T-helper 2 cell treated with Interferon-gamma antibody and Interleukin-4, amounts not matched to agents 5 μg/mL and 100 μg/mL, for 36 hours (primary cell): ENCODE measurements around the gene OR51B5.
"Not testable (repeated sequence)": the region's sequence is repeated elsewhere in the genome, so short reads cannot be mapped to it uniquely, and the experiment has no call there.

Source experiments
- DNase-seq: peaks from one replicate; pipeline ENCODE4 v3.0.0; 2021; ENCODE audit warnings: low spot score
- H3K27ac Mint-ChIP-seq: one replicate; pipeline ENCODE4 v1.8.0; 2021; ENCODE audit warnings: mild to moderate bottlenecking, mixed read lengths
- H3K27me3 Mint-ChIP-seq: one replicate; pipeline ENCODE4 v1.8.0; 2021; ENCODE audit warnings: low read depth, mixed read lengths
- H3K36me3 Mint-ChIP-seq: one replicate; pipeline ENCODE4 v1.8.0; 2021; ENCODE audit warnings: low read depth, mixed read lengths
- H3K4me1 Mint-ChIP-seq: one replicate; pipeline ENCODE4 v1.8.0; 2021; ENCODE audit warnings: low read depth, mixed read lengths
- H3K4me3 Mint-ChIP-seq: one replicate; pipeline ENCODE4 v1.8.0; 2022; ENCODE audit warnings: mild to moderate bottlenecking, moderate library complexity, mixed read lengths
- H3K9me3 Mint-ChIP-seq: one replicate; pipeline ENCODE4 v1.8.0; 2021; ENCODE audit warnings: mixed read lengths

OR51B5 gene, protein sequence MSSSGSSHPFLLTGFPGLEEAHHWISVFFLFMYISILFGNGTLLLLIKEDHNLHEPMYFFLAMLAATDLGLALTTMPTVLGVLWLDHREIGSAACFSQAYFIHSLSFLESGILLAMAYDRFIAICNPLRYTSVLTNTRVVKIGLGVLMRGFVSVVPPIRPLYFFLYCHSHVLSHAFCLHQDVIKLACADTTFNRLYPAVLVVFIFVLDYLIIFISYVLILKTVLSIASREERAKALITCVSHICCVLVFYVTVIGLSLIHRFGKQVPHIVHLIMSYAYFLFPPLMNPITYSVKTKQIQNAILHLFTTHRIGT

DNA sequence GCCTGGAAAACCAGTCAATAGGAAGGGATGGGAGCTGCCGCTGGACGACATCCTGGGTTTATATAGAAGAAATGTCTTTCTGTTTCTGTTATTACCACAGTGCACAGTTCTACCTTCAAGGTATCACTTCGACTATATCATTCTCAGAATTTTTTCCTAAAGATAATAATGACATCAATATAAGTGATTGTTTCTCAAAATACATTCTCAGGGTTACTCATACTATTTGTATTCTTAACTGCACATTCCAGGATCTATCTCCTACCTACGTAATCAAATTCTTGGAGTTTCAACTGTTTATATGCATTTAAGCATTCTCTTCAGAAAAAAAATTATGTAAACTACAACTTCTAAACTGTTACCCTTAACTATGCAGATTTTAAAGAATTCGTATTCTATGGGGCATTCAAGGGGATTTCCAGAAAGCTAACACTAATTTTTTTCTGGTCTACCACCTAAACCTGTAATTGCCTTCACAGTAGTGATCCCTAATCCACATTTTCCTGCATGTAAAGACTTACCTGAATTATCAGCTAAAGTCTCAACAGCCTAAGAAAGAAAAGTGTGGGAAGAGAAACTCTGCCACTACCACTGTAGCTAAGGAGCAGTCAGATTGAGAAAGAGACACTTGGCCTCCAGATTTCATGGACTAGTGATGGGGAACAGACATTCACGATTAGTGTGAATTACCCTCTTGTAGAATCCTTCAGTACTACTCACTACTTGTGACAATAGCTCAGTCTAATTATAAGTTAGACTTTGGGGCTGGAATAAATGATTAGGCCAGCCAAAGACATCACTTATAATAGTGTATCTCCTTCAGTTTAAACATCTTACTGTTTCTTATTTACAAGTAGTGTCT is at the start of gene OR51B5:
OR51B5 (minus strand) TSS at position 51 of the 862 bp plus-strand sequence; CDS start at position 51, 0 bp downstream.
- H3K27me3 Mint-ChIP-seq, result no peaks in the 10 kb centered on the region
- DNase-seq, result no peak
- H3K27ac Mint-ChIP-seq, result no peak within 1 kb of the TSS
- no peaks in the 10 kb centered on the region for H3K4me1 Mint-ChIP-seq
- no peaks in the 10 kb centered on the region for H3K9me3 Mint-ChIP-seq
- no peaks in the 10 kb centered on the region for H3K36me3 Mint-ChIP-seq
- no peak within 1 kb of the TSS for H3K4me3 Mint-ChIP-seq

DNA sequence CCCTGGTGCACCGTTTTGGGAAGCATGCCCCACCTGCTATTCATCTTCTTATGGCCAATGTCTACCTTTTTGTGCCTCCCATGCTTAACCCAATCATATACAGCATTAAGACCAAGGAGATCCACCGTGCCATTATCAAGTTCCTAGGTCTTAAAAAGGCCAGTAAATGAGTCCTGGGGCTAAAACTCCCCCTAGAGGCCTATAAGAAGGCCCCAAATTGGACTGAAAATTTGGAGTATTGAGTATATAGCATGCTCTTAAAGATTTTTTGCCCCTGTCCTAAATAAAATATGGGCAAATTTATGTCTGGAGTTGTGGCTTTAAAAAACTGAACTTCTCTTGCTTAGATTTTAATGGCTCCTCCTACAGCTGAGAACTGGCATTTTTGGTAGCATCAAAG is 46.9 kb upstream of the OR51B5 start:
- H3K4me3 Mint-ChIP-seq, result no peak overlapping the region
- no peaks in the 10 kb centered on the region for H3K27me3 Mint-ChIP-seq
- no peaks in the 10 kb centered on the region for H3K4me1 Mint-ChIP-seq
- no peak for DNase-seq
- no peaks in the 10 kb centered on the region for H3K9me3 Mint-ChIP-seq
- no peak overlapping the region for H3K27ac Mint-ChIP-seq
- H3K36me3 Mint-ChIP-seq, result no peaks in the 10 kb centered on the region

DNA sequence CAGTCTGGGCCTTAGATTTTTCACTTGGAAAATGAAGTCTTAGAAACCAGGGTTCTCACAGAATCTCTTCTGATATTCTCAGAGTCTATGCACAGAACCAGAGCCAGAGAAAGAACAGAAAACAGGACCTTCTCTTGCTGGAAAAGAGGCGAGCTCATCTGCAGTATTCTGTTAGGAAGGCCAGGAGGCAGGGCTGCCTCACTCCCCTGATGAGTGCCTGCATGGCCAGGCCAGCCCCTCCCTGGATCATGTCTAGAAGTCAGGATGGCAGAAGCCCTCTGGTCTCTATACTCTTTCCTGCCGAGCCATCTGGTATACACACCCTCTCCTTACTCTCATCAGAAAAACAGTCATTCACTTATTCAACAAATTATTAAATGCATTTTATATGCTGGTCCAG is 41.0 kb upstream of the OR51B5 start:
- H3K4me1 Mint-ChIP-seq, result no peaks in the 10 kb centered on the region
- H3K4me3 Mint-ChIP-seq, result no peak overlapping the region
- H3K27ac Mint-ChIP-seq, result no peak overlapping the region
- DNase-seq, result no peak
- H3K27me3 Mint-ChIP-seq, result peaks cover 2% of the 10 kb centered on the region
- H3K36me3 Mint-ChIP-seq, result no peaks in the 10 kb centered on the region
- no peaks in the 10 kb centered on the region for H3K9me3 Mint-ChIP-seq

DNA sequence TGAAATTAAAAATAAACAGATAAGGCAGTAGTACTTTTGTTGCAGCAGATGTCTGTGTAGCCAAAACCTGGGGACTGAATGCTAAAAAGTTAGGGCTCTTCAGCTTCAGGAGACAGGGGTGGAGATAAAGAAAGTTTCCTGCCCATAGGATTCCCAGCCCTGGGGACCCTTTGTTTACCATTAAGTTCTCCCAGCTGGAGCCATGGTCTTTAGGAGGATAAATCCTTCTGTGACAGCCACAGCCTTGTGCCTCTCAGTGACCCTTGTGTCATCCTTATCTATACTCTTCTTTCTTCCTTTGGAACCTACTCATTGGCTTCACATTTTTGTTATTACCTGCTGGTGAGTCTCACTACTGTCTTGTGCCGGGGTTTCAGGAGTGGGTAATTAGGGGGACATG is 40.3 kb upstream of the OR51B5 start, which contains the start of gene OR51M1:
OR51M1 (plus strand) TSS at position 237 of the 400 bp plus-strand sequence. CDS start 5,587 bp downstream, outside the sequence.
- Mint-ChIP-seq H3K9me3 (no peaks in the 10 kb centered on the region), H3K4me1 (no peaks in the 10 kb centered on the region), H3K36me3 (no peaks in the 10 kb centered on the region), H3K4me3 (no peak within 1 kb of the TSS), H3K27ac (no peak within 1 kb of the TSS), H3K27me3 (peaks cover 2% of the 10 kb centered on the region)
- DNase-seq, result no peak

DNA sequence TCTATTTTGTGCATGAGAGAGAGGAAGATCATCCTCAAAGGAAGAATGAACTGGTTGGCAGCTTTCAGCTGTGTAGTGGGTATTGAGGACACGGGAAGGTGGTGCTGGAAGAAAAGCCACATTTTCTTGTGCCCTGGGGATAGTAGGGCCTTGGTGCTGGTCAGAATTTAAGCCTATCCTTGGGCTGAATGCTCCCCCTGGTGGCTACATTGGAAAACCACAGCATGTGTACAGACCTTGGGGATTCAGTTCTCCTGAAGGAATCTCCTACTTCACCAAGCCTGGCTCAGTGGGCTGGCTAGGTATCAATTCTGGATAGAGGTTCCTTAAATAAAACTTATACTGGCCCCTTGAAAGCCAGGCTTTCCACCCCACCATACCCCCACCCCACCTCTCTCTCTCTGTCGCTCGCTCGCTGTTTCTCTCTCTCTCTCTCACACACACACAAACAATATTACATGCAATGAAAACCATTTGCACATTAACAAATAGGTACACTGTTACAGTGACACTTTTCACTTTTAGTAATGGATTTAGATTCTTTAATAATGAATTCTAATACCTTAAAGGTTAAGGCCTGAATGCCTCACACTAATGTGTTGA is 37.5 kb upstream of the OR51B5 start:
- DNase-seq, result peak; percentile 8
- H3K36me3 Mint-ChIP-seq, result no peaks in the 10 kb centered on the region
- H3K9me3 Mint-ChIP-seq, result no peaks in the 10 kb centered on the region
- peaks cover 2% of the 10 kb centered on the region for H3K27me3 Mint-ChIP-seq
- no peak overlapping the region for H3K4me3 Mint-ChIP-seq
- H3K4me1 Mint-ChIP-seq, result no peaks in the 10 kb centered on the region
- no peak overlapping the region for H3K27ac Mint-ChIP-seq

DNA sequence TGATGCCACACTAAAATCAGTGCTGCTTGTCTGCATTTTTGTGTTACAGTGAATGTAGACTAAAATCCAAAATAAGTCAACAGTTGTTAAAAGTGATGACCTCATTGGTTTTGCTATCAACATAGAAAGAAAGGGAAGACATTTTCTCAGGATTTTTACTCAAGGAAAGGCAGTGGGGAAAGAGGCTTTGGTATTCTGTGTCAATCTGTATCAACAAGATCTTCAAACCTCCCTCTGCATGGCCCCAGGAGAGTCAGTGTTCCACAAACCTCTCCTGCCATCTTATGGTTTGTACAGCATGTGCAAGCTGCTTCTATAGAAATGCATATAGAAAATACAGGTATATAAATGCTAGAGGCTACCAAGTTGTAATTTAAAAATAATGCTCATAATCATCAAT is 26.5 kb upstream of the OR51B5 start:
- no peak overlapping the region for H3K27ac Mint-ChIP-seq
- H3K4me3 Mint-ChIP-seq, result no peak overlapping the region
- no peak for DNase-seq
- H3K4me1 Mint-ChIP-seq, result no peaks in the 10 kb centered on the region
- no peaks in the 10 kb centered on the region for H3K36me3 Mint-ChIP-seq
- no peaks in the 10 kb centered on the region for H3K27me3 Mint-ChIP-seq
- no peaks in the 10 kb centered on the region for H3K9me3 Mint-ChIP-seq

DNA sequence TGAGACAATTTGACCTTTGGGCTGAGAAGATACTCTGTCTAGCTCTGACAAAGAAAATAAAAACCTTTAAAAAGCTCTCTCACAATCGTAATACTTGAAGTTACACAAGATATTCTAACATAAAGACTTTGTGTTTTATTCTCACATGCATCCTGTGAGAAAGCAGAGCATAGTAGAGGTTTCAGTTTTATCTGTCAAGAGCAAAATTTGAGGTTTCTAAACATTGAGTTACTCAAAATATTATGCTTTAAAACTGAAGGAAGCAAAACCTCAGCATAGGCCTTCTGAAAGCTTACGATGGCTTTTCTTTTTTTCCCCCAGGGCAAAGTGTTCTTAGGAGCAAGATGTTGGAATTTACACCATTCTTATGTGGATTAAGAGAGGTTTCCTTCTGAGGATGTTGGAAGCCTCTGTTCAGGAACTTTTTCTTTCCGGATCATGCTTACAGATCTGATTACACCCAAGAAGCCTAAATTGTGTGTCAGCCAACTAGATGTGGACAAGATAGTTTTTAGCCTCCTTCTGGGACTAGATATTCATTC is 25.2 kb upstream of the OR51B5 start:
- Mint-ChIP-seq H3K27me3 (no peaks in the 10 kb centered on the region), H3K9me3 (no peaks in the 10 kb centered on the region), H3K27ac (no peak overlapping the region), H3K4me3 (no peak overlapping the region), H3K4me1 (no peaks in the 10 kb centered on the region), H3K36me3 (no peaks in the 10 kb centered on the region)
- DNase-seq, result no peak

DNA sequence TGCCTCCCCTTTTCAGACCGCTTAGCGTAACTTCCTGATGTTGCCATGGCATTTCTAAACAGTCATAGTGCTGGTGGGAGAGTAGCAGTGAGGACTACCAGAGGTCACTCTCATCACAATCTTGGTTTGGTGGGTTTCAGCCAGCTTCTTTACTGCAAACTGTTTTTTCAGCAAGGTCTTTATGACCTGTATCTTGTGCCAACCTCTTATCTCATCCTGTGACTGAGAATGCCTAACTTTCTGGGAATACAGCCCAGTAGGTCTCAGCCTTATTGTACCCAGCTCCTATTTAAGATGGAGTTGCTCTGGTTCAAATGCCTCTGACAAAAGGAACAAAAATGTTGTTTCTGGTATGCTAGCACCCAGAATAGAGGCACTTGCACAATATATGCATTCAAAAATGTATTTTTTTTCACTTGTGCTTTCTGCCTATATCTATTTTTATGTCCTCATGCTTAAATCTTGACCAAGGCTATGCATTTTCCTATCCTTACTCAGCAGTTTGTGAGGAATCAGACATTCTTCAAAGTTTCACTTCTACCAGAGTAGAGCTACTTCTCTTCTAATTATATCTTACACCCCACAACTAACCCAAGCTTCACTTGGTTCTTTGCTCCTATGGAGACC is 24.2 kb upstream of the OR51B5 start:
- H3K4me3 Mint-ChIP-seq, result no peak overlapping the region
- no peak overlapping the region for H3K27ac Mint-ChIP-seq
- DNase-seq, result no peak
- H3K9me3 Mint-ChIP-seq, result no peaks in the 10 kb centered on the region
- H3K36me3 Mint-ChIP-seq, result no peaks in the 10 kb centered on the region
- no peaks in the 10 kb centered on the region for H3K27me3 Mint-ChIP-seq
- no peaks in the 10 kb centered on the region for H3K4me1 Mint-ChIP-seq

DNA sequence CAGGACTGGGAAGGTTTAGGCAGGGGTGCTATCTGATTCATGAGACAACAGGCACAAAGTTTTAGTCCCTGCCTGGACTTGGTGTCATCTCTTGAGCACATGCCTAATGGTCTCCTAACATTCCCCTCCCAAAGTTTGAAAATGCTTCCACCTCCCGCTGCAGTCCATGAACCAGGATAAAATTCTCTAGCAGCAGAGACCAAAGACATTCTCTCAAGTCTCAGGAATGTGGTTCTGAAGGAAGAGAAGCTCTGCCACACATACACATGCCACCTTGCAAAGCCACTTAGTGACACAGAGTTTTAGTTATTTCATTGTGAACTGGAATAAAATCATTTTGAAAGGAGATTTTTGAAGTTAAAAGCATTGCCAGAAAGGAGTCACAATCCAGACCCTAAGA is 23.5 kb upstream of the OR51B5 start:
- DNase-seq, result no peak
- H3K27me3 Mint-ChIP-seq, result no peaks in the 10 kb centered on the region
- no peak overlapping the region for H3K4me3 Mint-ChIP-seq
- H3K4me1 Mint-ChIP-seq, result no peaks in the 10 kb centered on the region
- H3K27ac Mint-ChIP-seq, result no peak overlapping the region
- H3K36me3 Mint-ChIP-seq, result no peaks in the 10 kb centered on the region
- H3K9me3 Mint-ChIP-seq, result no peaks in the 10 kb centered on the region

DNA sequence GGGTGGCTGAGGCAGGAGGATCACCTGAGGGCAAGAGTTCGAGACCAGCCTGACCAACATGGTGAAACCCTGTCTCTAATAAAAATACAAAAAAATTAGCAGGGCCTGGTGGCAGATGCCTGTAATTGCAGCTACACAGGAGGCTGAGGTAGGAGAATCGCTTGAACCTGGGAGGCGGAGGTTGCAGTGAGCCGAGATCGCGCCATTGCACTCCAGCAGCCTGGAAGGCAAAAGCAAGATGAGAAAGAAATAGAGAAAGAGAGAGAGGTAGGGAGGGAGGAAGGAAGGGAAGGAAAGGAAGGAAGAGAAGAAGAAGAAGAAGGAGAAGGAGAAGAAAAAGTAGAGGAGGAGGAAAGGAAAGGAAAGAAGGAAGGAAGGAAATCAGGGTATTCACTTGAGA is 23.0 kb upstream of the OR51B5 start:
- not testable (repeated sequence) for DNase-seq, H3K9me3 Mint-ChIP-seq, H3K4me1 Mint-ChIP-seq, H3K27me3 Mint-ChIP-seq, H3K36me3 Mint-ChIP-seq, H3K27ac Mint-ChIP-seq, H3K4me3 Mint-ChIP-seq

DNA sequence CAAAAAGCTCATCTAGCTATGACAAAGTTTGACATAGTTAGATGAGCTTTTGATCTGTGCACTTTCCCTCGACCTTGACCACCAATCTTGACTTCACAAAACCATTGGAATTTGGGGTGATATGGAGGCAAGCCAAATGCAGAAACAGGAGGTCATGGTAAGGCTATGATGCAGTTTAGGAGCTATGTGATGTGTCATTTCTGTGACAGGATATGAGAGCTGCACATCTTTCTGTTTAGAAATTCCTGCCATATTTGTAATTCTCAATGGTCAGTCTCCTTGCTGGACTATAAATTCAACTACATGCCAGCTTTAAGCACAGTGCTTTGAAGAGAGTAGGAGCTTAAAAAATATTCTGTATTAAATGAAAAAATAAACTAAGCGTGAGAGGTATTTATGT is 20.9 kb upstream of the OR51B5 start:
- no peak for DNase-seq
- H3K4me1 Mint-ChIP-seq, result no peaks in the 10 kb centered on the region
- no peak overlapping the region for H3K27ac Mint-ChIP-seq
- H3K4me3 Mint-ChIP-seq, result no peak overlapping the region
- H3K9me3 Mint-ChIP-seq, result no peaks in the 10 kb centered on the region
- no peaks in the 10 kb centered on the region for H3K36me3 Mint-ChIP-seq
- no peaks in the 10 kb centered on the region for H3K27me3 Mint-ChIP-seq

DNA sequence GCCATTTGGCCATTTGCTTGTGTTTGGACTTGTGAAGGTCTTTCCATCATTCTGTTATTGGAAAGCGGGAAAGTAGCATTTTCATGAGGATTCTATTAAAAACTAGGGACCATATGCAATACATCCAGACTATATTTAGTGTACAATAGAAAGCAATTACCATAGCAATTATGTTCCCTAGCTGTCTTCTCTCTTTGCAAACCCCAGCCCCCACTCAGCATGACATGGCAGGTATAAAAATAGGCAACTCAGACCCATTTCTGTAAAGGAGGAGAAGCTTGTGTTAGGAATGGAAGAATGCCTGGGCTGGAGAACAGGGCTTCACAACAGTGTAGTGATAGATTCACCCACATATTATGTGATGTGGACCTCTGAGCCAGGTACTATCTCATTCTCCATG is 20.4 kb upstream of the OR51B5 start:
- Mint-ChIP-seq H3K27me3 (no peaks in the 10 kb centered on the region), H3K36me3 (no peaks in the 10 kb centered on the region), H3K4me3 (no peak overlapping the region), H3K27ac (no peak overlapping the region), H3K9me3 (no peaks in the 10 kb centered on the region), H3K4me1 (no peaks in the 10 kb centered on the region)
- DNase-seq, result no peak

DNA sequence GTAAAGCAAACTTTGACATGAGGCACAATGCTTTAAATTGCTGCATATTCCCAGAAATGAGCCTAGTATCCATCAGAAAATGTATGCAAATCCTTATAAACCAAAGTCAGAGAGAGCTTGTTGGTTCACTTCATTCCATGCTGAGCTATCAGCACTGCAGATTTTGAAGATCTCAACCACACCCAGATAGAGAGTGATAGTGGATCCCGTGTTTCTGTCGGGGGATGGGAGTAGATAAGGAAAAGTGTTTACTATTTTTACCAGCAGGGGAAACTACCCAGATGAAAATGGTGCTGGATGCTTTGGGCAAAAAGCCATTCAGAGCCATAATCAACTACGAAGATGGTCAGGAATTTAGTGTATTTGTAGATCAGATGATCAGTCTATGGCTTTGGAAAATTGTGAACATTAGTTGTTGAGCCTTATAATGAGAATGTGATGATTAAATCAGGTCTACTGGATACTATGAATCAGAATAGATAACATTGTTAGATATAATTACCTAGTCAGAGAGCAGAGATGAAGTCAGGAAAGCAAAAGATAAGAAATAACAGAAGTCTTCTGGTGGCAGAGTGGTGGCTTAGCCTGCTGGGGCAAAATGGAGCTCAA is 18.8 kb upstream of the OR51B5 start:
- H3K36me3 Mint-ChIP-seq, result no peaks in the 10 kb centered on the region
- H3K4me3 Mint-ChIP-seq, result no peak overlapping the region
- H3K27me3 Mint-ChIP-seq, result no peaks in the 10 kb centered on the region
- H3K4me1 Mint-ChIP-seq, result no peaks in the 10 kb centered on the region
- no peaks in the 10 kb centered on the region for H3K9me3 Mint-ChIP-seq
- DNase-seq, result no peak
- no peak overlapping the region for H3K27ac Mint-ChIP-seq
